ENCODE data around the gene STK24.
A peak's percentile ranks its signal among the peaks of the same experiment; 100 is the strongest.

The STK24 gene

GRCh38 chr13:98567140-98567539, 9.8 kb downstream of the STK24 start:
- DNase-seq (ENCODE audit: low read depth) = no peak

GRCh38 chr13:98565726-98566565, 11.0 kb downstream of the STK24 start:
- H3K4me3 ChIP-seq (ENCODE audit: low read length) = no peak overlapping the region
- no peak for DNase-seq (ENCODE audit: low read depth)

More at GRCh38 chr13:98567140-98567539, 9.8 kb downstream of the STK24 start:
- H3K36me3 ChIP-seq (ENCODE audit: control insufficient read depth, insufficient read depth, low read length, severe bottlenecking) = no peaks in the 10 kb centered on the region
- H3K27me3 ChIP-seq (replicated peaks; ENCODE audit: control insufficient read depth, insufficient read depth, low read length) = no peaks in the 10 kb centered on the region
- H3K9me3 ChIP-seq (ENCODE audit: control insufficient read depth, low read length) = no peaks in the 10 kb centered on the region
- peaks cover 49% of the 10 kb centered on the region for H3K4me1 ChIP-seq (ENCODE audit: control insufficient read depth, insufficient read depth, low read length)
- no peak overlapping the region for H3K9ac ChIP-seq (ENCODE audit: low read length)
- no peak overlapping the region for H3K4me3 ChIP-seq (ENCODE audit: low read length)

GRCh38 chr13:98564204-98564603, 12.7 kb downstream of the STK24 start:
- Histone ChIP-seq H3K9ac (ENCODE audit: low read length) (no peak overlapping the region), H3K36me3 (ENCODE audit: control insufficient read depth, insufficient read depth, low read length, severe bottlenecking) (no peaks in the 10 kb centered on the region), H3K9me3 (ENCODE audit: control insufficient read depth, low read length) (no peaks in the 10 kb centered on the region), H3K4me1 (ENCODE audit: control insufficient read depth, insufficient read depth, low read length) (peaks cover 25% of the 10 kb centered on the region), H3K27me3 (replicated peaks; ENCODE audit: control insufficient read depth, insufficient read depth, low read length) (no peaks in the 10 kb centered on the region), H3K4me3 (ENCODE audit: low read length) (no peak overlapping the region)
- no peak for DNase-seq (ENCODE audit: low read depth)

More at GRCh38 chr13:98565726-98566565, 11.0 kb downstream of the STK24 start:
- no peaks in the 10 kb centered on the region for H3K9me3 ChIP-seq (ENCODE audit: control insufficient read depth, low read length)
- H3K4me1 ChIP-seq (ENCODE audit: control insufficient read depth, insufficient read depth, low read length) = peaks cover 39% of the 10 kb centered on the region
- H3K9ac ChIP-seq (ENCODE audit: low read length) = no peak overlapping the region
- no peaks in the 10 kb centered on the region for H3K36me3 ChIP-seq (ENCODE audit: control insufficient read depth, insufficient read depth, low read length, severe bottlenecking)
- H3K27me3 ChIP-seq (replicated peaks; ENCODE audit: control insufficient read depth, insufficient read depth, low read length) = no peaks in the 10 kb centered on the region

- peak overlapping the region; percentile 58 for H3K4me3 ChIP-seq (ENCODE audit: low read length)
- no peaks in the 10 kb centered on the region for H3K36me3 ChIP-seq (ENCODE audit: control insufficient read depth, insufficient read depth, low read length, severe bottlenecking)
- no peaks in the 10 kb centered on the region for H3K9me3 ChIP-seq (ENCODE audit: control insufficient read depth, low read length)
- peak; percentile 31 for DNase-seq (ENCODE audit: low read depth)
- no peaks in the 10 kb centered on the region for H3K27me3 ChIP-seq (replicated peaks; ENCODE audit: control insufficient read depth, insufficient read depth, low read length)
- H3K4me1 ChIP-seq (ENCODE audit: control insufficient read depth, insufficient read depth, low read length) = peaks cover 25% of the 10 kb centered on the region
- H3K9ac ChIP-seq (ENCODE audit: low read length) = peak overlapping the region; percentile 2
Measured at GRCh38 chr13:98563071-98563470, 13.8 kb downstream of the STK24 start.

- Histone ChIP-seq H3K9ac (ENCODE audit: low read length) (no peak overlapping the region), H3K4me3 (ENCODE audit: low read length) (no peak overlapping the region), H3K27me3 (replicated peaks; ENCODE audit: control insufficient read depth, insufficient read depth, low read length) (no peaks in the 10 kb centered on the region), H3K4me1 (ENCODE audit: control insufficient read depth, insufficient read depth, low read length) (peaks cover 24% of the 10 kb centered on the region), H3K9me3 (ENCODE audit: control insufficient read depth, low read length) (no peaks in the 10 kb centered on the region), H3K36me3 (ENCODE audit: control insufficient read depth, insufficient read depth, low read length, severe bottlenecking) (no peaks in the 10 kb centered on the region)
- DNase-seq (ENCODE audit: low read depth) = no peak
Measured at GRCh38 chr13:98559169-98559568, 17.7 kb downstream of the STK24 start.

GRCh38 chr13:98557937-98558792, 18.7 kb downstream of the STK24 start:
- H3K4me3 ChIP-seq (ENCODE audit: low read length) = no peak overlapping the region
- H3K36me3 ChIP-seq (ENCODE audit: control insufficient read depth, insufficient read depth, low read length, severe bottlenecking) = no peaks in the 10 kb centered on the region
- no peak for DNase-seq (ENCODE audit: low read depth)
- H3K9ac ChIP-seq (ENCODE audit: low read length) = no peak overlapping the region
- peaks cover 23% of the 10 kb centered on the region for H3K4me1 ChIP-seq (ENCODE audit: control insufficient read depth, insufficient read depth, low read length)
- no peaks in the 10 kb centered on the region for H3K9me3 ChIP-seq (ENCODE audit: control insufficient read depth, low read length)
- no peaks in the 10 kb centered on the region for H3K27me3 ChIP-seq (replicated peaks; ENCODE audit: control insufficient read depth, insufficient read depth, low read length)

GRCh38 chr13:98556968-98557631, 19.8 kb downstream of the STK24 start:
- no peaks in the 10 kb centered on the region for H3K9me3 ChIP-seq (ENCODE audit: control insufficient read depth, low read length)
- no peaks in the 10 kb centered on the region for H3K27me3 ChIP-seq (replicated peaks; ENCODE audit: control insufficient read depth, insufficient read depth, low read length)
- DNase-seq (ENCODE audit: low read depth) = no peak
- H3K36me3 ChIP-seq (ENCODE audit: control insufficient read depth, insufficient read depth, low read length, severe bottlenecking) = no peaks in the 10 kb centered on the region
- no peak overlapping the region for H3K4me3 ChIP-seq (ENCODE audit: low read length)
- no peak overlapping the region for H3K9ac ChIP-seq (ENCODE audit: low read length)
- peaks cover 15% of the 10 kb centered on the region for H3K4me1 ChIP-seq (ENCODE audit: control insufficient read depth, insufficient read depth, low read length)

- H3K4me1 ChIP-seq (ENCODE audit: control insufficient read depth, insufficient read depth, low read length) = peaks cover 13% of the 10 kb centered on the region
- H3K36me3 ChIP-seq (ENCODE audit: control insufficient read depth, insufficient read depth, low read length, severe bottlenecking) = no peaks in the 10 kb centered on the region
- H3K27me3 ChIP-seq (replicated peaks; ENCODE audit: control insufficient read depth, insufficient read depth, low read length) = no peaks in the 10 kb centered on the region
- H3K4me3 ChIP-seq (ENCODE audit: low read length) = no peak overlapping the region
- DNase-seq (ENCODE audit: low read depth) = no peak
- no peaks in the 10 kb centered on the region for H3K9me3 ChIP-seq (ENCODE audit: control insufficient read depth, low read length)
- H3K9ac ChIP-seq (ENCODE audit: low read length) = no peak overlapping the region
Measured at GRCh38 chr13:98556142-98556816, 20.6 kb downstream of the STK24 start.

GRCh38 chr13:98549728-98550317, 27.1 kb downstream of the STK24 start:
- H3K36me3 ChIP-seq (ENCODE audit: control insufficient read depth, insufficient read depth, low read length, severe bottlenecking) = no peaks in the 10 kb centered on the region
- H3K27me3 ChIP-seq (replicated peaks; ENCODE audit: control insufficient read depth, insufficient read depth, low read length) = no peaks in the 10 kb centered on the region
- no peak overlapping the region for H3K9ac ChIP-seq (ENCODE audit: low read length)
- peak overlapping the region; percentile 22 for H3K4me3 ChIP-seq (ENCODE audit: low read length)
- no peak for DNase-seq (ENCODE audit: low read depth)
- peaks cover 9% of the 10 kb centered on the region for H3K9me3 ChIP-seq (ENCODE audit: control insufficient read depth, low read length)
- H3K4me1 ChIP-seq (ENCODE audit: control insufficient read depth, insufficient read depth, low read length) = peaks cover 17% of the 10 kb centered on the region

GRCh38 chr13:98549006-98549727, 27.7 kb downstream of the STK24 start:
- H3K4me1 ChIP-seq (ENCODE audit: control insufficient read depth, insufficient read depth, low read length) = peaks cover 24% of the 10 kb centered on the region
- no peaks in the 10 kb centered on the region for H3K36me3 ChIP-seq (ENCODE audit: control insufficient read depth, insufficient read depth, low read length, severe bottlenecking)
- no peak overlapping the region for H3K9ac ChIP-seq (ENCODE audit: low read length)

More at GRCh38 chr13:98549006-98549727, 27.7 kb downstream of the STK24 start:
- Histone ChIP-seq H3K27me3 (replicated peaks; ENCODE audit: control insufficient read depth, insufficient read depth, low read length) (no peaks in the 10 kb centered on the region), H3K9me3 (ENCODE audit: control insufficient read depth, low read length) (peaks cover 9% of the 10 kb centered on the region), H3K4me3 (ENCODE audit: low read length) (peak overlapping the region; percentile 22)
- DNase-seq (ENCODE audit: low read depth) = peak; percentile 75

All from adipocyte (in vitro differentiated cells).